ENCODE results near the gene PLK5.

PLK5 gene

GRCh38 chr19:1575323-1576241, 51.7 kb downstream of the PLK5 start:
- no peaks in the 10 kb centered on the region for H3K9me3 ChIP-seq (ENCODE audit: control insufficient read depth, low read length)
- H3K4me3 ChIP-seq (ENCODE audit: extremely low read depth, insufficient read depth, low read length, poor library complexity, severe bottlenecking): no peak overlapping the region
- H3K36me3 ChIP-seq (ENCODE audit: control insufficient read depth, insufficient read depth, low read length): peaks cover 41% of the 10 kb centered on the region
- WGBS, 2 experiments (ENCODE audit: insufficient coverage in 2 of 2): 96 to 97% methylated on average over 22 of the region's 22 CpGs
- H3K27ac ChIP-seq (ENCODE audit: low read depth, low read length, severe bottlenecking): peak overlapping the region; percentile 41
- no peaks in the 10 kb centered on the region for H3K4me1 ChIP-seq (ENCODE audit: control insufficient read depth, insufficient read depth, low read length, poor library complexity, severe bottlenecking)

GRCh38 chr19:1576242-1577089, 52.6 kb downstream of the PLK5 start:
- no peaks in the 10 kb centered on the region for H3K9me3 ChIP-seq (ENCODE audit: control insufficient read depth, low read length)
- no peaks in the 10 kb centered on the region for H3K4me1 ChIP-seq (ENCODE audit: control insufficient read depth, insufficient read depth, low read length, poor library complexity, severe bottlenecking)
- H3K36me3 ChIP-seq (ENCODE audit: control insufficient read depth, insufficient read depth, low read length): peaks cover 50% of the 10 kb centered on the region
- 96 to 97% methylated on average over 28 to 29 of the region's 30 CpGs for WGBS, 2 experiments (ENCODE audit: insufficient coverage in 2 of 2)
- no peak overlapping the region for H3K27ac ChIP-seq (ENCODE audit: low read depth, low read length, severe bottlenecking)
- H3K4me3 ChIP-seq (ENCODE audit: extremely low read depth, insufficient read depth, low read length, poor library complexity, severe bottlenecking): no peak overlapping the region

GRCh38 chr19:1577090-1577928, 53.4 kb downstream of the PLK5 start:
- WGBS, 2 experiments (ENCODE audit: insufficient coverage in 2 of 2): 94 to 96% methylated on average over 39 to 41 of the region's 41 CpGs
- H3K4me3 ChIP-seq (ENCODE audit: extremely low read depth, insufficient read depth, low read length, poor library complexity, severe bottlenecking): no peak overlapping the region
- no peak overlapping the region for H3K27ac ChIP-seq (ENCODE audit: low read depth, low read length, severe bottlenecking)
- H3K4me1 ChIP-seq (ENCODE audit: control insufficient read depth, insufficient read depth, low read length, poor library complexity, severe bottlenecking): no peaks in the 10 kb centered on the region
- H3K36me3 ChIP-seq (ENCODE audit: control insufficient read depth, insufficient read depth, low read length): peaks cover 58% of the 10 kb centered on the region
- H3K9me3 ChIP-seq (ENCODE audit: control insufficient read depth, low read length): no peaks in the 10 kb centered on the region

- WGBS, 2 experiments (ENCODE audit: insufficient coverage in 2 of 2): 94 to 96% methylated on average over 47 to 48 of the region's 49 CpGs
- peaks cover 65% of the 10 kb centered on the region for H3K36me3 ChIP-seq (ENCODE audit: control insufficient read depth, insufficient read depth, low read length)
Observed at GRCh38 chr19:1577929-1578618, 54.2 kb downstream of the PLK5 start.

GRCh38 chr19:1579222-1579621, 55.3 kb downstream of the PLK5 start:
- no peaks in the 10 kb centered on the region for H3K4me1 ChIP-seq (ENCODE audit: control insufficient read depth, insufficient read depth, low read length, poor library complexity, severe bottlenecking)
- H3K4me3 ChIP-seq (ENCODE audit: extremely low read depth, insufficient read depth, low read length, poor library complexity, severe bottlenecking): no peak overlapping the region
- no peaks in the 10 kb centered on the region for H3K9me3 ChIP-seq (ENCODE audit: control insufficient read depth, low read length)
- H3K36me3 ChIP-seq (ENCODE audit: control insufficient read depth, insufficient read depth, low read length): peaks cover 77% of the 10 kb centered on the region
- H3K27ac ChIP-seq (ENCODE audit: low read depth, low read length, severe bottlenecking): no peak overlapping the region
- WGBS, 2 experiments (ENCODE audit: insufficient coverage in 2 of 2): 90 to 97% methylated on average over 14 to 20 of the region's 20 CpGs

More at GRCh38 chr19:1577929-1578618, 54.2 kb downstream of the PLK5 start:
- Histone ChIP-seq H3K27ac (ENCODE audit: low read depth, low read length, severe bottlenecking) (no peak overlapping the region), H3K4me1 (ENCODE audit: control insufficient read depth, insufficient read depth, low read length, poor library complexity, severe bottlenecking) (no peaks in the 10 kb centered on the region), H3K4me3 (ENCODE audit: extremely low read depth, insufficient read depth, low read length, poor library complexity, severe bottlenecking) (no peak overlapping the region), H3K9me3 (ENCODE audit: control insufficient read depth, low read length) (no peaks in the 10 kb centered on the region)

GRCh38 chr19:1580382-1580781, 56.5 kb downstream of the PLK5 start:
- Histone ChIP-seq H3K27ac (ENCODE audit: low read depth, low read length, severe bottlenecking) (no peak overlapping the region), H3K4me1 (ENCODE audit: control insufficient read depth, insufficient read depth, low read length, poor library complexity, severe bottlenecking) (no peaks in the 10 kb centered on the region), H3K36me3 (ENCODE audit: control insufficient read depth, insufficient read depth, low read length) (peaks cover 86% of the 10 kb centered on the region), H3K9me3 (ENCODE audit: control insufficient read depth, low read length) (no peaks in the 10 kb centered on the region), H3K4me3 (ENCODE audit: extremely low read depth, insufficient read depth, low read length, poor library complexity, severe bottlenecking) (no peak overlapping the region)
- WGBS, 2 experiments (ENCODE audit: insufficient coverage in 2 of 2): 96% methylated on average over 20 of the region's 20 CpGs

- no peaks in the 10 kb centered on the region for H3K4me1 ChIP-seq (ENCODE audit: control insufficient read depth, insufficient read depth, low read length, poor library complexity, severe bottlenecking)
- H3K4me3 ChIP-seq (ENCODE audit: extremely low read depth, insufficient read depth, low read length, poor library complexity, severe bottlenecking): no peak overlapping the region
- H3K36me3 ChIP-seq (ENCODE audit: control insufficient read depth, insufficient read depth, low read length): peaks cover 92% of the 10 kb centered on the region
- WGBS, 2 experiments (ENCODE audit: insufficient coverage in 2 of 2): 98% methylated on average over 21 to 22 of the region's 22 CpGs
- no peak overlapping the region for H3K27ac ChIP-seq (ENCODE audit: low read depth, low read length, severe bottlenecking)
- H3K9me3 ChIP-seq (ENCODE audit: control insufficient read depth, low read length): no peaks in the 10 kb centered on the region
Observed at GRCh38 chr19:1580957-1581356, 57.1 kb downstream of the PLK5 start.

GRCh38 chr19:1582201-1582600, 58.3 kb downstream of the PLK5 start:
- Histone ChIP-seq H3K4me3 (ENCODE audit: extremely low read depth, insufficient read depth, low read length, poor library complexity, severe bottlenecking) (no peak overlapping the region), H3K9me3 (ENCODE audit: control insufficient read depth, low read length) (no peaks in the 10 kb centered on the region), H3K4me1 (ENCODE audit: control insufficient read depth, insufficient read depth, low read length, poor library complexity, severe bottlenecking) (no peaks in the 10 kb centered on the region), H3K27ac (ENCODE audit: low read depth, low read length, severe bottlenecking) (no peak overlapping the region), H3K36me3 (ENCODE audit: control insufficient read depth, insufficient read depth, low read length) (peaks cover 89% of the 10 kb centered on the region)
- 93 to 97% methylated on average over 8 to 9 of the region's 9 CpGs for WGBS, 2 experiments (ENCODE audit: insufficient coverage in 2 of 2)

- no peak overlapping the region for H3K4me3 ChIP-seq (ENCODE audit: extremely low read depth, insufficient read depth, low read length, poor library complexity, severe bottlenecking)
- no peaks in the 10 kb centered on the region for H3K9me3 ChIP-seq (ENCODE audit: control insufficient read depth, low read length)
- H3K36me3 ChIP-seq (ENCODE audit: control insufficient read depth, insufficient read depth, low read length): peaks cover 75% of the 10 kb centered on the region
- peaks cover 3% of the 10 kb centered on the region for H3K4me1 ChIP-seq (ENCODE audit: control insufficient read depth, insufficient read depth, low read length, poor library complexity, severe bottlenecking)
- no peak overlapping the region for H3K27ac ChIP-seq (ENCODE audit: low read depth, low read length, severe bottlenecking)
- 98 to 99% methylated on average over 58 to 86 of the region's 87 CpGs for WGBS, 2 experiments (ENCODE audit: insufficient coverage in 2 of 2)
Observed at GRCh38 chr19:1584500-1585242, 60.8 kb downstream of the PLK5 start.

All from mesodermal cell (in vitro differentiated cells).